D721Med (cell line): Measurements from ENCODE around the gene DUS1L.

ENCODE experiments used
- DNase-seq: peaks from one replicate; pipeline ENCODE4 v3.0.0; 2011; ENCODE audit warnings: low spot score; ENCODE audit not compliant: insufficient read length
- FAIRE-seq: peaks from 2 replicates; lab custom pipeline; 2011; peaks lifted over from hg19 to GRCh38; lab: Jason Lieb, UNC
- TF ChIP-seq, protein P1 (sequence below): IDR thresholded peaks from 2 replicates; pipeline ENCODE4 v1.5.1; 2012; ENCODE audit warnings: mild to moderate bottlenecking, control low read depth; ENCODE audit not compliant: insufficient read depth; ENCODE audit errors: missing control alignments

The DUS1L gene

GRCh38 chr17:82105417-82105881, 39.8 kb upstream of the DUS1L start:
- DNase-seq (no peak), FAIRE-seq (no peak)
- TF ChIP-seq, protein P1, sequence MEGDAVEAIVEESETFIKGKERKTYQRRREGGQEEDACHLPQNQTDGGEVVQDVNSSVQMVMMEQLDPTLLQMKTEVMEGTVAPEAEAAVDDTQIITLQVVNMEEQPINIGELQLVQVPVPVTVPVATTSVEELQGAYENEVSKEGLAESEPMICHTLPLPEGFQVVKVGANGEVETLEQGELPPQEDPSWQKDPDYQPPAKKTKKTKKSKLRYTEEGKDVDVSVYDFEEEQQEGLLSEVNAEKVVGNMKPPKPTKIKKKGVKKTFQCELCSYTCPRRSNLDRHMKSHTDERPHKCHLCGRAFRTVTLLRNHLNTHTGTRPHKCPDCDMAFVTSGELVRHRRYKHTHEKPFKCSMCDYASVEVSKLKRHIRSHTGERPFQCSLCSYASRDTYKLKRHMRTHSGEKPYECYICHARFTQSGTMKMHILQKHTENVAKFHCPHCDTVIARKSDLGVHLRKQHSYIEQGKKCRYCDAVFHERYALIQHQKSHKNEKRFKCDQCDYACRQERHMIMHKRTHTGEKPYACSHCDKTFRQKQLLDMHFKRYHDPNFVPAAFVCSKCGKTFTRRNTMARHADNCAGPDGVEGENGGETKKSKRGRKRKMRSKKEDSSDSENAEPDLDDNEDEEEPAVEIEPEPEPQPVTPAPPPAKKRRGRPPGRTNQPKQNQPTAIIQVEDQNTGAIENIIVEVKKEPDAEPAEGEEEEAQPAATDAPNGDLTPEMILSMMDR = no peak

DNA sequence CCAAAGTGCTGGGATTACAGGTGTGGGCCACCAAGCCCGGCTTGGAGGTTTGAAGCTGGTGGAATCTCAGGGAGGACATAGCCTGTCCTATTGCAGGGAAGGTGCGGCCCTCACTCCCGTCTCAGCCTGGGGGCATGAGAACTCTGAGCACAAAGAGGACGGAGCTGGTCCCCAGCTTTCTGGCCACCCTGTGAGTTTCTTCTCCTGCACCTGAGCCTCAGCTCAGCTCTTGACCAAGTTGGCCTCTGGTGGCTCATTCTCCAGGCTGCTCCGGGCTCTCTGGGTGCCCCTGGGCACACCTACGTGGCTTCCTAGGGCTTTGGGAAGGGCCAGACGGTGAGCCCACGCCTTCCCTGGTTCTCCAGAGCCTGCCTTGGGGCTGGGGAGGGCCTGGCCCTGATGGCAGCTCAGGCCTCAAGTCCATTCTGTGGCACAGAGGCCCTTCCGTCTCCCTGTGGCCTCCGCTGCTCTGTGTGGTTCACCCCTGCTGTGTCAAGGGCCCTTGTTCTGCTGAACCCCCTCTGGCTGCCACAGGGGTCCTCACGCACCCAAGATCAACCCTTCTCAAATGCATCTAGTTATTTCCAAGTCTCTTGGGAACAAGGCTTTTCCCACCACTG, 39.3 kb upstream of the DUS1L start:
- TF ChIP-seq, protein P1 = no peak
- DNase-seq (no peak), FAIRE-seq (no peak)

- TF ChIP-seq, protein P1 = no peak
- DNase-seq = peak; percentile 95
Observed at GRCh38 chr17:82103553-82104451, 38.2 kb upstream of the DUS1L start.

DNA sequence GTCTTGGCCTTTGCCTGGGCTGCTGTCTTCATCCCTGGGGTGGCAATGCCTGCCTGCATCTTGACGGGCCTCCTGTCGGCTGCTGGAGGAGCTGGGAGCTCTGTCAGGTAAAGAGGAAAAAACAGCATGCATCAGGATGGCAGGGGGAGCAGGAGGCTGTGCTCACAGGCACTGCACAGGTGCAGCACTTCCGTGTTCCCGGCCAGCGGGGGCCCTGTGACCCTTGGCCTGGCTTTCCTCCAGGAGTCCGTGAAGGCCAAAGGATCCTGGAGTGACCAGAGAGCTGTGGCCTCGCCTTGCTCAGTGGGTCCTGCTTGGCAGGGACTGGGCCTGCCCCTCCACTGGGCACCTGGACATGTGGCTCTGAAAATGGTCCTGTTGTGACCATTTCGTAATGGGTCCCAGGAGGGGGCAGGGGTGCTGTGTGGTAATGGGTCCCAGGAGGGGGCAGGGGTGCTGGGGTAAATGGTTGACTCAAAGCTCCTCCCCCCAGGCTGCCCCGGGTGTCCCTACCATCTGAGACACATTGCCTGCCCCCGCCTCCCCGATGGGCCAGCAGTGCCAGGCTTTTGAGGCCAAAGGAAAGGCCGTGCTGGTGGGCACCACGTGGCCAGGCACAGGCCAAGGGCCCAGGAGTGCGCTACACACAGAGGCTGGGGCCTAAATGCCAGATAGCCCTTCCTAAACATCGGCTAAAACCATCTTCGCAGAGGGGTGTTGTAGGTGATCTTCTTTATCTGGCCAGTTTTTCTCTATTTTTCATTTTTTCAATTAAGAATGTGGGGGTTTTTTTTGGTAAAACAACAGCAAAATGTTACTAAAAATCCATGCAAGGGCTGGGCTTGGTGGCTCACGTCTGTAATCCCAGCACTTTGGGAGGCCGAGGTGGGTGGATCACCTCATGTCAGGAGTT, 36.4 kb upstream of the DUS1L start:
- TF ChIP-seq, protein P1 = no peak
- FAIRE-seq (no peak), DNase-seq (no peak)

More at GRCh38 chr17:82103553-82104451, 38.2 kb upstream of the DUS1L start:
- no peak for FAIRE-seq

- TF ChIP-seq, protein P1 = no peak
- FAIRE-seq (no peak), DNase-seq (no peak)
Observed at GRCh38 chr17:82101301-82101715, 35.7 kb upstream of the DUS1L start.

GRCh38 chr17:82100502-82101298, 35.1 kb upstream of the DUS1L start:
- DNase-seq (no peak), FAIRE-seq (no peak)
- TF ChIP-seq, protein P1 = no peak
